Measurements from ENCODE around the gene GCK. TPM values are rescaled to one million over a fixed set of nuclear protein-coding genes. Genes with fewer than 3 reads are reported as not detected.

The GCK gene
- total and polyA plus RNA-seq, 3 donors from 2014 or later: 0.90 to 1.2 (median 0.94) TPM

- Histone ChIP-seq H3K27me3 (no peaks in the 10 kb centered on the region), H3K4me3 (no peak overlapping the region), H3K36me3 (ENCODE audit: low read depth, missing control alignments) (no peaks in the 10 kb centered on the region), H3K9me3 (no peaks in the 10 kb centered on the region), H3K4me1 (no peaks in the 10 kb centered on the region), H3K27ac (no peak overlapping the region)
- no peak for DNase-seq
- intact Hi-C loops (cut with DNase I; ENCODE audit: low total_unique reads): no loop called here
- TF ChIP-seq POLR2A (IDR thresholded peaks at IDR 0.05): no peak
- TF ChIP-seq, protein P1, sequence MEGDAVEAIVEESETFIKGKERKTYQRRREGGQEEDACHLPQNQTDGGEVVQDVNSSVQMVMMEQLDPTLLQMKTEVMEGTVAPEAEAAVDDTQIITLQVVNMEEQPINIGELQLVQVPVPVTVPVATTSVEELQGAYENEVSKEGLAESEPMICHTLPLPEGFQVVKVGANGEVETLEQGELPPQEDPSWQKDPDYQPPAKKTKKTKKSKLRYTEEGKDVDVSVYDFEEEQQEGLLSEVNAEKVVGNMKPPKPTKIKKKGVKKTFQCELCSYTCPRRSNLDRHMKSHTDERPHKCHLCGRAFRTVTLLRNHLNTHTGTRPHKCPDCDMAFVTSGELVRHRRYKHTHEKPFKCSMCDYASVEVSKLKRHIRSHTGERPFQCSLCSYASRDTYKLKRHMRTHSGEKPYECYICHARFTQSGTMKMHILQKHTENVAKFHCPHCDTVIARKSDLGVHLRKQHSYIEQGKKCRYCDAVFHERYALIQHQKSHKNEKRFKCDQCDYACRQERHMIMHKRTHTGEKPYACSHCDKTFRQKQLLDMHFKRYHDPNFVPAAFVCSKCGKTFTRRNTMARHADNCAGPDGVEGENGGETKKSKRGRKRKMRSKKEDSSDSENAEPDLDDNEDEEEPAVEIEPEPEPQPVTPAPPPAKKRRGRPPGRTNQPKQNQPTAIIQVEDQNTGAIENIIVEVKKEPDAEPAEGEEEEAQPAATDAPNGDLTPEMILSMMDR (IDR thresholded peaks at IDR 0.05): no peak
- 82 to 90% methylated on average over 11 to 24 of the region's 25 CpGs for WGBS, 2 donors
Observed at GRCh38 chr7:44116789-44117666, 72.2 kb downstream of the GCK start.

DNA sequence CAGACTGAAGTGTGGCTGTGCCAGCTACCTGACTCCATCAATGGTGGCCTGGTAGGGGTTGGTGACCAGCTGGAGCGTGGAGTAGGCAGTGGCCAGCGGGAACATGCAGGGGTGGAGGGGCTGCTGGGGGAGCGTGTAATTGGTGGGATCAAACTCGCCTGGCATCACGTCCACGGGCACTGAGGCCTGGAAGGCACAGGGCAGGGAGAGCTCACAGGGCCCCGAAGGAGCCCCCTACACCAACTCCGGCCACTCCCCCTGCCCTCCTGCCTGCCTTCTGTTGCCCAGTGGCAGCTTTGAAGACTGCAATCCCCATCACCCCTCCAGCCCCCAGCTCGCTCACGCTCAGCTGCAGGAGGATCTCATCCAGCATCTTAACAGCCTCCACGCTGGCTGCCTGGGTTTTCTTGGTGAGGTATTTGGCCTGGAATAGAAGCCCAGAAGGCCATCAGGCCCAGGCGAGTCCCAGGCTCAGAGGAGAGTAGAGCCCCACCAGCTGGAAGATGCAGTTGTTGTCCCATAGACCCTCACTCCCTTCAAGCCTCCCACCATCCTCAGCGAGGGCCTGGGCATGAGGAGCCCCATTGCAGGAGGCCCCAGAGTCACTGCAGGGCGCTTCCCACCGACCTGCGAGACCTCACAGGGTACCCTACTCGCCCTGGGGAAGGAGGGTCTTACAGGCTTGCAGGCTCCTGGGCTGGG is 73.0 kb downstream of the GCK start:
- DNase-seq: no peak
- H3K9me3 ChIP-seq: no peaks in the 10 kb centered on the region
- H3K27me3 ChIP-seq: no peaks in the 10 kb centered on the region
- no peak overlapping the region for H3K4me3 ChIP-seq
- no peaks in the 10 kb centered on the region for H3K4me1 ChIP-seq
- intact Hi-C loops (cut with DNase I; ENCODE audit: low total_unique reads): no loop called here
- no peaks in the 10 kb centered on the region for H3K36me3 ChIP-seq (ENCODE audit: low read depth, missing control alignments)
- TF ChIP-seq, protein P1 (IDR thresholded peaks at IDR 0.05): no peak
- TF ChIP-seq POLR2A (IDR thresholded peaks at IDR 0.05): no peak
- 80 to 91% methylated on average over 3 to 17 of the region's 17 CpGs for WGBS, 2 donors
- H3K27ac ChIP-seq: no peak overlapping the region

DNA sequence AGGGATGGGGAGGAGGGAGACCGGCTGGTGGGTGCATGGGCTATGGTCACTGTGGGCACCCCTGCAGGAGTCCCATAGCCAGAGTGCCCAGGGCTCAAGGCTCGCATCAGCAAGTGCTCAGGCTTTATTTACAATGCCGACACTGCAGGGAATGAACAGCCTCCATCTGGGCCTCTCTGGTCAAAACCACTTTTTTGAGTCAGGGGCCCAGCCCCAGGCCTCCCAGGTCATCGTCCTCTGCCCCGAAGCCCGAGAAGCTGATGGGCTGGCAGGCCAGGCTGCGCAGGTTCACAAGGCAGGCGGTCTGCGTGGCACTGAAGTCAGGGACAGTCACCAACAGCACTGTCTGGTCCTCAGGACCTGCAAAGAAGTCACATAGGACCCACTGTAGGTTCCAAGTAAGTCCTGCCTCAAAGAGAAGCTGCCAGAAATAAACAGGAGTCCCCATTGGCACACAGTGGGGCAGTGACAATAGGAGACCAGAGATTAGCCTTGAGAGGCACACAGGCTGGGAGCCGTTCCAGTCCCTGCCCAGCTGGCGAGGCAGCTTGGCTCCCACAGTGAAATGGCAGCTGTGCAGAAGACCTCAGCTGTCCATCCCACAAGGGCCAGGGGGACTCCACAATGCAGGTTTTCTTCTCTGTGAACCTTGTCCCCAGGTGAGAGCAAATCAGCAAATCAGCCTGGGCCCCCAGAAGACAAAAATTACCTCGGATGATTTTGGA is 74.5 kb downstream of the GCK start:
- DNase-seq: peak; percentile 26

DNA sequence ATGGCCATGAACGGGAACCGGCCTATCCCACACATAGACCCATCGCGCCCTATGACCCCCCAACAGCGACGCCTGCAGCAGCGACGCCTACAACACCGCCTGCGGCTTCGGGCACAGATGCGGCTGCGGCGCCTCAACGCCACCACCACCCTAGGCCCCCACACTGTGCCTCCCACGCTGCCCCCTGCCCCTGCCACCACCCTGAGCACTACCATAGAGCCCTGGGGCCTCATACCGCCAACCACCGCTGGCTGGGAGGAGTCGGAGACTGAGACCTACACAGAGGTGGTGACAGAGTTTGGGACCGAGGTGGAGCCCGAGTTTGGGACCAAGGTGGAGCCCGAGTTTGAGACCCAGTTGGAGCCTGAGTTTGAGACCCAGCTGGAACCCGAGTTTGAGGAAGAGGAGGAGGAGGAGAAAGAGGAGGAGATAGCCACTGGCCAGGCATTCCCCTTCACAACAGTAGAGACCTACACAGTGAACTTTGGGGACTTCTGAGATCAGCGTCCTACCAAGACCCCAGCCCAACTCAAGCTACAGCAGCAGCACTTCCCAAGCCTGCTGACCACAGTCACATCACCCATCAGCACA is 75.4 kb downstream of the GCK start:
- intact Hi-C loops (cut with DNase I; ENCODE audit: low total_unique reads): no loop called here
- no peak overlapping the region for H3K27ac ChIP-seq
- no peaks in the 10 kb centered on the region for H3K4me1 ChIP-seq
- DNase-seq: no peak
- H3K27me3 ChIP-seq: no peaks in the 10 kb centered on the region
- WGBS, 2 donors: 78 to 85% methylated on average over 10 to 24 of the region's 24 CpGs
- TF ChIP-seq, protein P1 (IDR thresholded peaks at IDR 0.05): no peak
- no peak for TF ChIP-seq POLR2A (IDR thresholded peaks at IDR 0.05)
- no peaks in the 10 kb centered on the region for H3K36me3 ChIP-seq (ENCODE audit: low read depth, missing control alignments)
- H3K9me3 ChIP-seq: no peaks in the 10 kb centered on the region
- H3K4me3 ChIP-seq: no peak overlapping the region

More for the DNA sequence above, 74.5 kb downstream of the GCK start:
- Histone ChIP-seq H3K27me3 (no peaks in the 10 kb centered on the region), H3K4me1 (no peaks in the 10 kb centered on the region), H3K36me3 (ENCODE audit: low read depth, missing control alignments) (no peaks in the 10 kb centered on the region), H3K27ac (no peak overlapping the region), H3K4me3 (no peak overlapping the region), H3K9me3 (no peaks in the 10 kb centered on the region)
- intact Hi-C loops (cut with DNase I; ENCODE audit: low total_unique reads): no loop called here
- 67 to 79% methylated on average over 4 to 12 of the region's 12 CpGs for WGBS, 2 donors
- TF ChIP-seq POLR2A (IDR thresholded peaks at IDR 0.05): no peak
- TF ChIP-seq, protein P1 (IDR thresholded peaks at IDR 0.05): no peak
